COR-L47 (cell line): ENCODE results near the gene FAM174B.
A peak's percentile ranks its signal among the peaks of the same experiment; 100 is the strongest.

Source experiments
- DNase-seq: peaks from one replicate; lab custom pipeline; 2025; lab: John Stamatoyannopoulos, UW

Gene FAM174B

GRCh38 chr15:92599394-92599970, 56.1 kb downstream of the FAM174B start:
- no peak for DNase-seq

GRCh38 chr15:92597548-92597947, 58.0 kb downstream of the FAM174B start:
- DNase-seq, result no peak

GRCh38 chr15:92596623-92597022, 59.0 kb downstream of the FAM174B start:
- no peak for DNase-seq

- no peak for DNase-seq
Measured at GRCh38 chr15:92595506-92596381, 59.8 kb downstream of the FAM174B start.

- no peak for DNase-seq
Measured at GRCh38 chr15:92591275-92591674, 64.3 kb downstream of the FAM174B start.

GRCh38 chr15:92586966-92587365, 68.6 kb downstream of the FAM174B start:
- DNase-seq, result no peak

- no peak for DNase-seq
Measured at GRCh38 chr15:92586383-92586942, 69.1 kb downstream of the FAM174B start.

GRCh38 chr15:92584105-92584504, 71.5 kb downstream of the FAM174B start:
- DNase-seq, result no peak

GRCh38 chr15:92583096-92584034, 72.2 kb downstream of the FAM174B start:
- no peak for DNase-seq

GRCh38 chr15:92582206-92582605, 73.4 kb downstream of the FAM174B start:
- DNase-seq, result no peak

GRCh38 chr15:92580933-92581445, 74.6 kb downstream of the FAM174B start:
- DNase-seq, result no peak

- DNase-seq, result no peak
Measured at GRCh38 chr15:92580521-92580920, 75.1 kb downstream of the FAM174B start.

- DNase-seq, result no peak
Measured at GRCh38 chr15:92579931-92580470, 75.6 kb downstream of the FAM174B start.

- DNase-seq, result no peak
Measured at GRCh38 chr15:92579486-92579885, 76.1 kb downstream of the FAM174B start.

GRCh38 chr15:92578096-92578835, 77.3 kb downstream of the FAM174B start:
- DNase-seq, result no peak

GRCh38 chr15:92576597-92577200, 78.9 kb downstream of the FAM174B start:
- no peak for DNase-seq

GRCh38 chr15:92574566-92574965, 81.0 kb downstream of the FAM174B start:
- no peak for DNase-seq

GRCh38 chr15:92574161-92574560, 81.4 kb downstream of the FAM174B start:
- no peak for DNase-seq

- DNase-seq, result no peak
Measured at GRCh38 chr15:92571824-92572223, 83.8 kb downstream of the FAM174B start.

GRCh38 chr15:92570391-92570790, 85.2 kb downstream of the FAM174B start:
- peak; percentile 45 for DNase-seq
